GM12892 (cell line): ENCODE data around the gene HTRA3.

ENCODE experiments used
- POLR2A ChIP-seq: IDR thresholded peaks from 2 replicates; pipeline ENCODE4 v1.6.1; 2011; ENCODE audit warnings: low read depth, low read length, control low read depth
- POLR2AphosphoS5 ChIP-seq: IDR thresholded peaks from 2 replicates; pipeline ENCODE4 v1.6.1; 2011; ENCODE audit warnings: low read depth, low read length, control low read depth

DNA sequence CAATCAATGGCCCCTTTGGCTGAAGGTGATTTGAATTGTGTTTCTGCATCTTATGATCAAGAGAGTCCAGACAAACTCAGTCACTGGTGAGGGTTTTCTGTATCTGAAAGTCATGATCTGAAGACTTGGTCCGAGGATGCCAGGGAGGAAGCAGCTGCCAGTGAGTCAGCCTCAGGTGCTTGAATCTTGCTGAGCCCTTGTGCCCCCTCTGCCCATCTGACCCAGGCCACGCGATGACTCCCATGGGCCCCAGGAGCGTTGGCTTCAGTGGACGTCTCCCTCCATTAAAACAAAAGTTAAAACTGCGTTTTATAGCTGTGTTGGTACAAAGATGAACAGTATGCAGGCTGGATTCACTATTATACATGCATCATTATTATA is 62.0 kb downstream of the HTRA3 start:
- TF ChIP-seq POLR2AphosphoS5 (no peak), POLR2A (no peak)
